ENCODE measurements around the gene TMEM167B.

DNA sequence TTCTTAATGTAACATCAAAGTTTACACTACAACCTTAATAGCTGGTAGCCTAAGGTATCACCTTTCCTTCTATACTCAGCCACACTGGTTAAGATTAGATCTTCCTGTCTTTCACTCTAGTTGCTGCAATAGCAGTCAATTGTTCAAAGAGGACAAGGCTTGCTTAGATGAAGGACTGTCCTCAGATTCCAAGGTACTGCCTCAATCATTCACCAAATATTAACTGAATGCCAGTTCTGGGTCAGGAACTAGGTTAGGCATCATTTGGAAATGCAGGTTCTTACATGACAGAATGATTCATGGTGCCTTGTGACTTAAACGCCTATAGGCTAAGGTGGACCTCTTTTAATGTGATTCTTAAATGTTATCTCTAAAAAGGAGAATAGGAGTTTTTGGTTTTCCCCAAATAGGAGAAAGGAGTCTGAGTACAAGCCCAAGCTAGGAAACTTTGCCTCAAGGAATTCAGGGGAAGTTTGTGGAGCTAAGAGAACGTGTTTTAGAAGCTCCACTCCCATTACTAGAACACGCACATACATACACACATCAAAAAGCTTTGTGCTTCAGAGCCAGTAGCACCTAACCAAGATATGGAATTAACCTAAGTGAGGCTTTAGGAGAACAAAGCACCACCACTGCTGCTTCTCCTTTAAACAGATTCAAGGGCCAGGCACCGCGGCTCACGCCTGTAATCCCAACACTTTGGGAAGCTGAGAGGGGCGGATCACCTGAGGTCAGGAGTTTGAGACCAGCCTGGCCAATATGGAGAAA lies 40.2 kb upstream of the TMEM167B start:
- TF ChIP-seq, protein P1, sequence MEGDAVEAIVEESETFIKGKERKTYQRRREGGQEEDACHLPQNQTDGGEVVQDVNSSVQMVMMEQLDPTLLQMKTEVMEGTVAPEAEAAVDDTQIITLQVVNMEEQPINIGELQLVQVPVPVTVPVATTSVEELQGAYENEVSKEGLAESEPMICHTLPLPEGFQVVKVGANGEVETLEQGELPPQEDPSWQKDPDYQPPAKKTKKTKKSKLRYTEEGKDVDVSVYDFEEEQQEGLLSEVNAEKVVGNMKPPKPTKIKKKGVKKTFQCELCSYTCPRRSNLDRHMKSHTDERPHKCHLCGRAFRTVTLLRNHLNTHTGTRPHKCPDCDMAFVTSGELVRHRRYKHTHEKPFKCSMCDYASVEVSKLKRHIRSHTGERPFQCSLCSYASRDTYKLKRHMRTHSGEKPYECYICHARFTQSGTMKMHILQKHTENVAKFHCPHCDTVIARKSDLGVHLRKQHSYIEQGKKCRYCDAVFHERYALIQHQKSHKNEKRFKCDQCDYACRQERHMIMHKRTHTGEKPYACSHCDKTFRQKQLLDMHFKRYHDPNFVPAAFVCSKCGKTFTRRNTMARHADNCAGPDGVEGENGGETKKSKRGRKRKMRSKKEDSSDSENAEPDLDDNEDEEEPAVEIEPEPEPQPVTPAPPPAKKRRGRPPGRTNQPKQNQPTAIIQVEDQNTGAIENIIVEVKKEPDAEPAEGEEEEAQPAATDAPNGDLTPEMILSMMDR (IDR thresholded peaks at IDR 0.05 in 4 of 5, conservative IDR thresholded peaks at IDR 0.05 in 1 of 5), result no peak
- TF ChIP-seq POLR2A (IDR thresholded peaks at IDR 0.05), result no peak
